Measurements from ENCODE around the gene WDR49.

GRCh38 chr3:167644611-167645010, 9.1 kb downstream of the WDR49 start:
- TF ChIP-seq POLR2A (IDR thresholded peaks at IDR 0.05) (no peak), CTCF (IDR thresholded peaks at IDR 0.05) (no peak)

Measured in lower leg skin (tissue), 3 donors.